Measurements from ENCODE around the gene RPLP2.

DNA sequence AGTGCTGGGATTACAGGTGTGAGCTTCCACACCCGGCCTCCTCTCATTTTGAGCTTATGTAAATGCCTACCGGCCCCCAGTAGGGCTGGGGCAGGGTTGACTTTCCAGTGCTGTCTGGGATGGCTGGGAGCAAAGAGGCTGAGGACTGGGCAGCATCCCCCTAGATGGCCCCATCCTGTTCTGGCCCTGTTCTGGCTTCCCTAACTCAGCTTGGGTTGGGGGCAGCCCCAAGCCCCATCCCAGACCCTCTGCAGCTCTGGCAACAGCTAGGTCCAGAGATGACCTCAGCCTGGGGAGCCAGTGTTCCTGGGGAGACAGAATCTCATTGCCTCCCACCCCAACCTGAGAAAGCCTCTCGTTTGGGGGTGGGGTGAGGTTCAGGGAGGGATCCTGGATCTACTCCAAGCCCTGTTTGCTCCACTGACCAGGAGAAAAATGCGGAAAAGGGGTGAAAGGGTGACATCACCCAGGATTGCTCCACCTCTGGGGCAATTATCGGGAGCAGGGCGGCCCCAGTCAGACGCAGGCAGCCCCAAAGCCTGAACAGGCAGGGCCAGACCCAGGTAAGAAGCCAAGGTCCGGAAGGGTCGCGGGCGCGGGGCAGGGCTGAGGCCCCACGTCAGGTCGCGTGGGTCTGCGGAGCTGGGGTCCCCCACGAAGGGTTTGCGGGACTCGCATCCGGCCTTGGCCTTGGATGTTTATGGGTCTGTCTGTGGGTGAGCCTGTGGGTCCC, 8.8 kb downstream of the RPLP2 start, which contains the start of gene PNPLA2:
- TF ChIP-seq, protein P1, sequence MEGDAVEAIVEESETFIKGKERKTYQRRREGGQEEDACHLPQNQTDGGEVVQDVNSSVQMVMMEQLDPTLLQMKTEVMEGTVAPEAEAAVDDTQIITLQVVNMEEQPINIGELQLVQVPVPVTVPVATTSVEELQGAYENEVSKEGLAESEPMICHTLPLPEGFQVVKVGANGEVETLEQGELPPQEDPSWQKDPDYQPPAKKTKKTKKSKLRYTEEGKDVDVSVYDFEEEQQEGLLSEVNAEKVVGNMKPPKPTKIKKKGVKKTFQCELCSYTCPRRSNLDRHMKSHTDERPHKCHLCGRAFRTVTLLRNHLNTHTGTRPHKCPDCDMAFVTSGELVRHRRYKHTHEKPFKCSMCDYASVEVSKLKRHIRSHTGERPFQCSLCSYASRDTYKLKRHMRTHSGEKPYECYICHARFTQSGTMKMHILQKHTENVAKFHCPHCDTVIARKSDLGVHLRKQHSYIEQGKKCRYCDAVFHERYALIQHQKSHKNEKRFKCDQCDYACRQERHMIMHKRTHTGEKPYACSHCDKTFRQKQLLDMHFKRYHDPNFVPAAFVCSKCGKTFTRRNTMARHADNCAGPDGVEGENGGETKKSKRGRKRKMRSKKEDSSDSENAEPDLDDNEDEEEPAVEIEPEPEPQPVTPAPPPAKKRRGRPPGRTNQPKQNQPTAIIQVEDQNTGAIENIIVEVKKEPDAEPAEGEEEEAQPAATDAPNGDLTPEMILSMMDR (conservative IDR thresholded peaks at IDR 0.05) = no peak
- TF ChIP-seq EZH2 (IDR thresholded peaks at IDR 0.05; ENCODE audit: low read depth) = no peak
